Measurements from ENCODE around the gene SLC38A6. TPM values are rescaled to one million over a fixed set of nuclear protein-coding genes. Genes with fewer than 3 reads are reported as not detected.
A peak's percentile ranks its signal among the peaks of the same experiment; 100 is the strongest.

Gene SLC38A6
- total and polyA plus RNA-seq, 2 of the 13 experiments (the other 11 are each of a cell fraction or from before 2014, with no cell fraction given) = 6.9 to 22.1 TPM

DNA sequence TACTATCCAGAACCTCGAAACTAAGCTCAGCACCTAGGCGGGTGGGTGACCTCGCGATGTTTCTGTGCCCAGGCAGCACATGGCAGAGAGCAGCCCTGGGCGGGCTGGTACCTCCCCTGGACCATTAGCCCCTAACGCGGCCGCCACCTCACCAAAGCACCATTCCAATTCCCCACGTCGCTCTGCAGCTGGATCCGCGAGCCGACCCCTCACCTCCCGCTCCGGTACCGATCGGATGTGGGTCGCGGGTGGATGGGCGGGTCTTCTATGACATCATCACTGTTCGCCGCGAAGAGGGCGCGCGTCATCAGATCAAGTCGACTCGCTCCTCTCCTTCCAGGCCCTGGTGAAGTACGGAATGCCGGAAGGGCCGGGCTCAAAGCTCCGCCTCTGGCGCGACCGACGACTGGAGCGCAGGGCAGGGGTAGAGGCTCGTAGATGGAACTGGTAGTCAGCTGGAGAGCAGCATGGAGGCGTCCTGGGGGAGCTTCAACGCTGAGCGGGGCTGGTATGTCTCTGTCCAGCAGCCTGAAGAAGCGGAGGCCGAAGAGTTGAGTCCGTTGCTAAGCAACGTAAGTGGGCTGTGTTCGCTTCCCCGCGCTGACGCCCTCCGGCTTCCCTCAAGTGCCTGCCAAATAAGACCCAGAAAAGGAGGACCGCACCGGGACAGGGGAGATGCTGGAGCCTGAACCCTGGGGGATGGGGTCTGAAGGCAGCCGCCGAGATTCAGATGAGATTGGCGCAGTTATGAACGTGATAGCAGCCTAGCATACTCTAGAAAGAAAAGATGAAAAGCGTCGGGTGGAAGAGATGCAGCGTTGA lies at the start of gene SLC38A6, which contains the start of gene TRMT5 (continued):
- peak; percentile 98 for TF ChIP-seq HNRNPLL (IDR thresholded peaks at IDR 0.05; ENCODE audit: low read depth, low read length, poor library complexity, severe bottlenecking)
- no peak for TF ChIP-seq ZNF550 (CRISPR knock-in tag; IDR thresholded peaks at IDR 0.05; ENCODE audit: borderline replicate concordance)
- TF ChIP-seq FOXA3 (CRISPR knock-in tag; IDR thresholded peaks at IDR 0.05) = peak; percentile 60
- TF ChIP-seq, protein P1, sequence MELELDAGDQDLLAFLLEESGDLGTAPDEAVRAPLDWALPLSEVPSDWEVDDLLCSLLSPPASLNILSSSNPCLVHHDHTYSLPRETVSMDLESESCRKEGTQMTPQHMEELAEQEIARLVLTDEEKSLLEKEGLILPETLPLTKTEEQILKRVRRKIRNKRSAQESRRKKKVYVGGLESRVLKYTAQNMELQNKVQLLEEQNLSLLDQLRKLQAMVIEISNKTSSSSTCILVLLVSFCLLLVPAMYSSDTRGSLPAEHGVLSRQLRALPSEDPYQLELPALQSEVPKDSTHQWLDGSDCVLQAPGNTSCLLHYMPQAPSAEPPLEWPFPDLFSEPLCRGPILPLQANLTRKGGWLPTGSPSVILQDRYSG (CRISPR knock-in tag; IDR thresholded peaks at IDR 0.05) = no peak
- TF ChIP-seq, protein P2, sequence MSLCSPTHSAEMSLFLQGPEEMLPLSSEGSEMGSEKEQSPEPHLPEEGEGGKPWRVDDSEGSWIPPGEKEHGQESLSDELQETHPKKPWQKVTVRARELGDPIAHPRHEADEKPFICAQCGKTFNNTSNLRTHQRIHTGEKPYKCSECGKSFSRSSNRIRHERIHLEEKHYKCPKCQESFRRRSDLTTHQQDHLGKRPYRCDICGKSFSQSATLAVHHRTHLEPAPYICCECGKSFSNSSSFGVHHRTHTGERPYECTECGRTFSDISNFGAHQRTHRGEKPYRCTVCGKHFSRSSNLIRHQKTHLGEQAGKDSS (CRISPR knock-in tag; IDR thresholded peaks at IDR 0.05; ENCODE audit: borderline replicate concordance, low read depth) = no peak; the same call in none of the 2 replicates
- TF ChIP-seq, protein P3, sequence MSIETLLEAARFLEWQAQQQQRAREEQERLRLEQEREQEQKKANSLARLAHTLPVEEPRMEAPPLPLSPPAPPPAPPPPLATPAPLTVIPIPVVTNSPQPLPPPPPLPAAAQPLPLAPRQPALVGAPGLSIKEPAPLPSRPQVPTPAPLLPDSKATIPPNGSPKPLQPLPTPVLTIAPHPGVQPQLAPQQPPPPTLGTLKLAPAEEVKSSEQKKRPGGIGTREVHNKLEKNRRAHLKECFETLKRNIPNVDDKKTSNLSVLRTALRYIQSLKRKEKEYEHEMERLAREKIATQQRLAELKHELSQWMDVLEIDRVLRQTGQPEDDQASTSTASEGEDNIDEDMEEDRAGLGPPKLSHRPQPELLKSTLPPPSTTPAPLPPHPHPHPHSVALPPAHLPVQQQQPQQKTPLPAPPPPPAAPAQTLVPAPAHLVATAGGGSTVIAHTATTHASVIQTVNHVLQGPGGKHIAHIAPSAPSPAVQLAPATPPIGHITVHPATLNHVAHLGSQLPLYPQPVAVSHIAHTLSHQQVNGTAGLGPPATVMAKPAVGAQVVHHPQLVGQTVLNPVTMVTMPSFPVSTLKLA (IDR thresholded peaks at IDR 0.05) = peak; percentile 49; the same call in 1 of the 2 replicates
- TF ChIP-seq ZNF124 (CRISPR knock-in tag; IDR thresholded peaks at IDR 0.05) = peak; percentile 93
- no peak for TF ChIP-seq RCOR2 (CRISPR knock-in tag; IDR thresholded peaks at IDR 0.05)
- TF ChIP-seq ELF3 (CRISPR knock-in tag; IDR thresholded peaks at IDR 0.05) = peak; percentile 60; the same call in 1 of the 2 replicates
- TF ChIP-seq PHF8 (CRISPR knock-in tag; IDR thresholded peaks at IDR 0.05) = peak; percentile 88
- no peak for TF ChIP-seq PAWR (CRISPR knock-in tag; IDR thresholded peaks at IDR 0.05; ENCODE audit: borderline replicate concordance)
- no peak for TF ChIP-seq ZNF101 (CRISPR knock-in tag; IDR thresholded peaks at IDR 0.05; ENCODE audit: borderline replicate concordance, low read depth)
- TF ChIP-seq TRIM24 (CRISPR knock-in tag; IDR thresholded peaks at IDR 0.05) = no peak
- 0 out of 2 replicates have a peak, but pooled peaks have one; percentile 52 for TF ChIP-seq ZFP36L1 (CRISPR knock-in tag; IDR thresholded peaks at IDR 0.05)
- TF ChIP-seq HOXA7 (CRISPR knock-in tag; IDR thresholded peaks at IDR 0.05) = no peak
- TF ChIP-seq, protein P4, sequence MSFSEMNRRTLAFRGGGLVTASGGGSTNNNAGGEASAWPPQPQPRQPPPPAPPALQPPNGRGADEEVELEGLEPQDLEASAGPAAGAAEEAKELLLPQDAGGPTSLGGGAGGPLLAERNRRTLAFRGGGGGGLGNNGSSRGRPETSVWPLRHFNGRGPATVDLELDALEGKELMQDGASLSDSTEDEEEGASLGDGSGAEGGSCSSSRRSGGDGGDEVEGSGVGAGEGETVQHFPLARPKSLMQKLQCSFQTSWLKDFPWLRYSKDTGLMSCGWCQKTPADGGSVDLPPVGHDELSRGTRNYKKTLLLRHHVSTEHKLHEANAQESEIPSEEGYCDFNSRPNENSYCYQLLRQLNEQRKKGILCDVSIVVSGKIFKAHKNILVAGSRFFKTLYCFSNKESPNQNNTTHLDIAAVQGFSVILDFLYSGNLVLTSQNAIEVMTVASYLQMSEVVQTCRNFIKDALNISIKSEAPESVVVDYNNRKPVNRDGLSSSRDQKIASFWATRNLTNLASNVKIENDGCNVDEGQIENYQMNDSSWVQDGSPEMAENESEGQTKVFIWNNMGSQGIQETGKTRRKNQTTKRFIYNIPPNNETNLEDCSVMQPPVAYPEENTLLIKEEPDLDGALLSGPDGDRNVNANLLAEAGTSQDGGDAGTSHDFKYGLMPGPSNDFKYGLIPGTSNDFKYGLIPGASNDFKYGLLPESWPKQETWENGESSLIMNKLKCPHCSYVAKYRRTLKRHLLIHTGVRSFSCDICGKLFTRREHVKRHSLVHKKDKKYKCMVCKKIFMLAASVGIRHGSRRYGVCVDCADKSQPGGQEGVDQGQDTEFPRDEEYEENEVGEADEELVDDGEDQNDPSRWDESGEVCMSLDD (CRISPR knock-in tag; IDR thresholded peaks at IDR 0.05; ENCODE audit: borderline replicate concordance) = no peak
- TF ChIP-seq ZBTB38 (CRISPR knock-in tag; IDR thresholded peaks at IDR 0.05) = no peak
- TF ChIP-seq SRF (IDR thresholded peaks at IDR 0.05; ENCODE audit: low read depth, low read length) = no peak
- no peak for TF ChIP-seq ERF (CRISPR knock-in tag; IDR thresholded peaks at IDR 0.05)
- no peak for TF ChIP-seq MAFG (CRISPR knock-in tag; IDR thresholded peaks at IDR 0.05)
- no peak for TF ChIP-seq IKZF1 (IDR thresholded peaks at IDR 0.05)
- no peak for TF ChIP-seq RELA (CRISPR knock-in tag; IDR thresholded peaks at IDR 0.05)
- peak; percentile 66; the same call in 1 of the 2 replicates for TF ChIP-seq ZMAT3 (CRISPR knock-in tag; conservative IDR thresholded peaks at IDR 0.05)
- TF ChIP-seq ONECUT2 (CRISPR knock-in tag; IDR thresholded peaks at IDR 0.05) = no peak
- no peak; the same call in 1 of the 2 replicates for TF ChIP-seq BRD4 (CRISPR knock-in tag; IDR thresholded peaks at IDR 0.05)
- no peak for TF ChIP-seq ZNF333 (CRISPR knock-in tag; IDR thresholded peaks at IDR 0.05; ENCODE audit: borderline replicate concordance)

Data from HepG2 (cell line).